C4-2B (cell line): ENCODE data around the gene OSM.

Experiments
- H3K27ac ChIP-seq: fragments of 450-650 bp; 2 replicates; pipeline ENCODE4 v1.5.1; 2017
- ZFX ChIP-seq: fragments of 450-650 bp; IDR thresholded peaks from 2 replicates; pipeline ENCODE4 v1.6.1; 2017
- TF ChIP-seq, protein P1 (sequence below): fragments of 450-650 bp; conservative IDR thresholded peaks from 2 replicates; pipeline ENCODE4 v1.5.1; 2017; ENCODE audit warnings: mild to moderate bottlenecking

OSM gene

DNA sequence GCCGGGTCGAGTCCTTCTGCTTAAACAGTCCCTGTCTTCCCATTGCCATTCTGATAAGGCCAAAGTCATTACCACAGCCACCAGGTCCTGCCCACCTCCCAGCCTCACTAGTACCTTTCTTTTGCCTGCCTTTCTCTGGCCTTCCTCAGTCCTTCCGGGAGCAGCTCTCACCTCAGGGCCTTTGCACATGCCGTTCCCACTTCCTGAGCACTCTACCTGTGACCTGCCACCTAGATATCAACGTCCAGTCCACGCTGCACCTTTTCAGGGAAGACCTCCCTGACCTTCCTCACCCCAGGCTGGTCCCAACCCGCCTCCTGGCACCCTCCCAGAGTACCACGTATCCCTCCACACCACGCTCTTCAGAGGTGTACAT, 7.8 kb upstream of the OSM start:
- TF ChIP-seq, protein P1, sequence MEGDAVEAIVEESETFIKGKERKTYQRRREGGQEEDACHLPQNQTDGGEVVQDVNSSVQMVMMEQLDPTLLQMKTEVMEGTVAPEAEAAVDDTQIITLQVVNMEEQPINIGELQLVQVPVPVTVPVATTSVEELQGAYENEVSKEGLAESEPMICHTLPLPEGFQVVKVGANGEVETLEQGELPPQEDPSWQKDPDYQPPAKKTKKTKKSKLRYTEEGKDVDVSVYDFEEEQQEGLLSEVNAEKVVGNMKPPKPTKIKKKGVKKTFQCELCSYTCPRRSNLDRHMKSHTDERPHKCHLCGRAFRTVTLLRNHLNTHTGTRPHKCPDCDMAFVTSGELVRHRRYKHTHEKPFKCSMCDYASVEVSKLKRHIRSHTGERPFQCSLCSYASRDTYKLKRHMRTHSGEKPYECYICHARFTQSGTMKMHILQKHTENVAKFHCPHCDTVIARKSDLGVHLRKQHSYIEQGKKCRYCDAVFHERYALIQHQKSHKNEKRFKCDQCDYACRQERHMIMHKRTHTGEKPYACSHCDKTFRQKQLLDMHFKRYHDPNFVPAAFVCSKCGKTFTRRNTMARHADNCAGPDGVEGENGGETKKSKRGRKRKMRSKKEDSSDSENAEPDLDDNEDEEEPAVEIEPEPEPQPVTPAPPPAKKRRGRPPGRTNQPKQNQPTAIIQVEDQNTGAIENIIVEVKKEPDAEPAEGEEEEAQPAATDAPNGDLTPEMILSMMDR, result no peak
- TF ChIP-seq ZFX, result no peak
- H3K27ac ChIP-seq, result no peak overlapping the region

DNA sequence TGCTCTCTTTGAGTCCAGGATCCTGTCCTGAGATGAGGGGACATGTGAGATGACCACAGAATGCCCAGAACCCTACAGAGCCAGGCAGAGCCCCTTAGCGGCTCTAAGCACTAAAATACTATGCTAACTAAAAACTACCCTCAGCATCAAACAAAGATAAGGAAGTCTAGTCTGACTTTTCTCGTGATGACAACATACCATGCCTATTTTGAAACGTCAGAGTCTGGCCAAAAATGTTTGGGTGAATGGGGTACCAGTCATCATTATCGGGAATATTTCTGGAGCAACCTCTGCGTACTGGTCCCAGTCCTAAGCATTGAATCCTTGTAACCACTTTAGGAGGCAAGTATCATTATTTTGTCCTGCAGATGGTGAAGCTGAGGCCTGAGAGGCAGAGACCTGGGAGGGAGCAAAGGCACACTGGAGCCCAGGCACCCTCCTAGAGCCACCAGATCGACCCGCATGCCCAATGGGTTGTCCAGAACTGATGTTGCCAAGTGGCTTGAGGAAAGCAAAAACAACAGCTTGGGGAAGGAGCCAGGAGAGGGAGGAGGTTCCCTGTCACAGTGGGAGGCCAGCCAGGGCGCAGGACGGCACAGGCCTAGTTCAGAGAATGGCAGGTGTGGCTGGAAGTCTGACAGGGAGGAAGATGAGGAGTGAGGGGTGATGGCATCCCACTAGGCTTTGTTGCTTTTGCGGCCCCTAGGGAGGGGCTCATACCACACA, 7.2 kb upstream of the OSM start:
- TF ChIP-seq ZFX, result no peak
- TF ChIP-seq, protein P1, result no peak
- no peak overlapping the region for H3K27ac ChIP-seq

DNA sequence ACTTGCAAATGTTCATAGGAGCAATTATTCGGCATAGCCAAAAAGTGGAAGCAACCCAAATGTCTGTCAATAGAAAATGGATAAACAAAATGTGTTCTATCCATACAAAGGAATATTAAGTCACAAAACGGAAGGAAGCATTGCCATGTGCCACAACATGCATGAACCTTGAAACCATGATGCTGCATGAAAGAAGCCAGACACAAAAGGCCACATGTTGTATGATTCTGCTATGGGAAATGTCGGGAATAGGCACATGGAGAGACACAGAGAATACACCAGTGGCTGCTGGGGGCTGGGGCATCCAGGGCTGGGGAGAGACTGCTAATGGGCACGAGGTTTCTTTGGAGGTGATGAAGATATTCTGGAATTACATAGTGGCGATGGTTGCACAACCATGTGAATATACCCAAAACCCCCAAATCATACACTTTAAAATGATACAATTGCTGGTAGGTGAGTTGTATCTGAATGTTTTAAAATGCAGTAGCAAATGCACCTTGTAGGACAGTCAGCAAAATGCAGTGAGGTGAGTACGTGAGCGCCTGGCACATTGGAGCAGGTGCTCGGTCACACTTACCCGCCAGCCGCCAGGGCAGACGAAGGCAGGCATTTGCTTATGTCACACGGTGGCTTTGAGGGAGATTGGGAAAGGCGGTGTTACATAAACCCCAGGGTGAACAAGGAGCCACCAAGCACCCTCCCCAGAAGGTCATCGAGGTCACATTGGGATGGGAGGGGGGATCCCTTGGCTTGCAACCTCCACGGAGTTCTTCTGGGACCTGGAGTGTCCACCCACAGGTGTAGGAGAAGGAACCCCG, 6.3 kb upstream of the OSM start:
- no peak for TF ChIP-seq ZFX
- TF ChIP-seq, protein P1, result no peak

DNA sequence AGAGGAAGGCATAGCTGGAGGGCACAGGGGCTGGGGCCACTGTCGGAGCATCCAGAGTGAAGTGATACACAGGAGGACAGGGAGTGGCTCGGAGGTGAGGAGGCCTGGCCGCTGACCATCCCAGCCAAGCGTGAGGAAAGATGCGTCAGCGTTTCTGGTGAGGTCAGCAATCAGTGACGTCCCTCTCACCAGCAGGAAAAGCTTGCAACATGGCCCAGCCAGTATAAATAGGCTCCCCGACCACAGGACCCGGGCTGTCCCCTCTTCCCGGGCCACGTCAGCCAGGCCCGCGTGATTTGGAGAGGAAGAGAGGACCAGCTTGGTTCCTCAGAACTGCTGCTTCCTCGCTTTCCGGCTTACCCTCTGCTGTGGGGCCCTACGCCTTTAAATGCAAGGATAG, 4.2 kb upstream of the OSM start:
- TF ChIP-seq, protein P1, result no peak
- TF ChIP-seq ZFX, result no peak
- H3K27ac ChIP-seq, result no peak overlapping the region

More for the DNA sequence above, 6.3 kb upstream of the OSM start:
- no peak overlapping the region for H3K27ac ChIP-seq

DNA sequence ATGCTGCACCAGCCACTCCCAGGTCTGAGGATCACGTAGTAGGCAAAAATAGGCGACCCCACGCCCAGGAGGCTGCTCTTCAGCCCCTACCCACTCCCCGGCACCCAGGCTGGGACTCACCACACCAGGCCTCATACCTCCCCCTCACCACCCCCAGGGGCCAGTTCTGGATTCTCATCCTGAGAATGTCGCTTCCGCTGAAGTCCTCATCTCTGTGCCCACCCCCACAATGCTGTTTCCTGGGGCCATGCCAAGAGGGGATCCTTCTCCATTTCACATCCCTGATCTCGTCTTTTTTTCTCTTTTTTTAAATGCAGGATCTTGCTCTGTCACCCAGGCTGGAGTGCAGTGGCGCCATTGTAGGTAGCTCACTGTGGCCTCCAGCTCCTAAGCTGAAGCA, 1.7 kb upstream of the OSM start:
- TF ChIP-seq, protein P1, result no peak
- no peak for TF ChIP-seq ZFX
- H3K27ac ChIP-seq, result no peak overlapping the region

DNA sequence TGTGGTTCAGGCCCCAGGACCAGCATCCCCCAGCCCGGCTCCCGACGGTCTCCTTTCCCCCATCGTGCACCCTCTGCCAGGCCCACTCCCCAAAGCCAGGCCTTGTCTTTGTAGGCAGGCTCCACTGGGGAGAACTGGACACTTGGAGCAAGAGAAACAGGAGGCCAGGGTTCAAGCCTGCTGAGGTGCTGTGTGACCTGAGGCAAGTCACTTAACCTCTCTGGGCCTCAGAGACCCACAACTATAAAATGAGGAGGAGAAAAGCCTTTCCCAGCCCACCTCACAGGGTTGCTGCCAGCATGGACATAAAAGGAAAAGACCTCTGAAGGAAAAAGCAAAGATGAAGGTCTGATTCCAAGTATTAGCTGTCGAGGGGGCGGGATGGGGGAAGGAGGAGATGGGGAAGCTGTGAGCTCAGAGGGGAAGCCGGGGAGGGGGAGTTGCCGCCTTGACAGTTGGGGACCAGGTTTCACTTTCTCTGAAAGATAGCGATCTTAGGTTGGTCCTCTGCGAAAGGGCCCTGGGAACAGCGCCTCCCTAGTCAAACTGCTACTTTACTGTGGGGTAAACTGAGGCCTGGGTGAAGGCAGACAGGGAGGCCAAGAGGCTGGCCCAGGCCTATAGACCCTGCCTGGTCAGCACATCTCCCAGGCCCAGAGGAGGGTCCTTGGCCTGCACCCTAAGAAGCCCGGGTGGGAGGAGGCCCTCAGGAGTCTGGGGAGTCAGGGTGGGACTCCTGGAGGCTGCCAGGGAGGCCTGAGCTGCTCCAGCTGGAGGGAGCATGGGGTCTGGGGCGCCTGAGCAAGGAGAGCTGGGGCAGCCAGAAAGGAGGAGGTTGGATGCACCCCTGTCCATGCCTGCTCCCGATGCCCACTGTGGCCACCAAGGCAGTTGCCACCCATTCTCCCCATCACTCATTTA, 991 bp upstream of the OSM start:
- no peak for TF ChIP-seq ZFX
- TF ChIP-seq, protein P1, result no peak
- no peak overlapping the region for H3K27ac ChIP-seq
